ENCODE data around the gene PIBF1. TPM values are rescaled to one million over a fixed set of nuclear protein-coding genes. Genes with fewer than 3 reads are reported as not detected.
A peak's percentile ranks its signal among the peaks of the same experiment; 100 is the strongest.

PIBF1 gene
- total RNA-seq, 1 experiment from 2014 or later = 4.8 TPM

DNA sequence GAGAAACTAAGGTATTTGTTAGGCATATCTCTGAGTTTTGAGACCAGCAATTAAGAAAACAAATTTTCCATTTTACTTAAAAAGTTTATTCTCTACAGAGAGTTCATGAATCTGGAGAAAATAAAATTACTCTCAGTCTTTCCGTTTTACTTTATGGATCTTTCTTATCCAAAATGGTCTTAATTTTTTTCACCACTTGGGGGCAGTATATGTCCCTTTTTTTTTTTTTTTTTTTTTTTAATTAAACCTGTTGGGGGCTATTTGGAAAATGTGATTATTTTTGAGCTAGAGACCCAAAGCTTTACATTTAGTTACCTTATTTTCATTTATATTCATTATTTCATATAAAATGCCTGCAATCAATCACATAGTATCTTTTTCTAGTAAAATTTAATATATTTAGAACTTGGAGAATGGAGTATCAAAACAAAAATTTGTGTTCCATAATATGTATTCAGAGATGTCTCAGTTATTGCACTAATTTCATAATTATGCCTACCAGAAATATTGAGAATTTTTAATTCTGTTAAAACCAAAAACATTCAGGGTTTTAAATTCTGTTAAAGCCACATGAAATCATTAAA, 27.1 kb downstream of the PIBF1 start:
- H3F3A ChIP-seq (ENCODE audit: low read length, unreplicated experiment) = no peaks in the 10 kb centered on the region
- ATAC-seq (no peak), DNase-seq (peak; percentile 41)
- no peaks in the 10 kb centered on the region for H3K79me2 ChIP-seq (ENCODE audit: low read length)
- intact Hi-C loops (cut with micrococcal nuclease) = no loop called here
- no peaks in the 10 kb centered on the region for H3K27me3 ChIP-seq (ENCODE audit: low read length)
- no peak overlapping the region for H2AFZ ChIP-seq (ENCODE audit: low read length)
- H4K20me1 ChIP-seq (ENCODE audit: low read length) = no peaks in the 10 kb centered on the region
- ChIA-PET CTCF (interaction anchor here (0.6 to 0.9 kb wide), 8 partner anchors 10 to 1657 kb away, joined by 3 to 13 read pairs (median 6); no protein-coding TSS in a partner anchor), POLR2A (ENCODE audit: unreplicated experiment) (interaction anchor here (0.5 to 0.7 kb wide), 2 partner anchors 488 to 1006 kb away, joined by 10 to 17 read pairs; no protein-coding TSS in a partner anchor)
- H3K9me2 ChIP-seq (replicated peaks; ENCODE audit: low read length) = no peaks in the 10 kb centered on the region
- H3K36me3 ChIP-seq (ENCODE audit: low read depth, low read length) = no peaks in the 10 kb centered on the region
- H3K27ac ChIP-seq (ENCODE audit: low read length) = peak overlapping the region; percentile 33; the same call in 1 of the 2 replicates
- H3K4me1 ChIP-seq (ENCODE audit: insufficient read depth, low read length) = no peaks in the 10 kb centered on the region
- TF ChIP-seq EZH2phosphoT487 (IDR thresholded peaks at IDR 0.05; ENCODE audit: borderline replicate concordance, low read length) (no peak), EZH2 (IDR thresholded peaks at IDR 0.05; ENCODE audit: low read length, unreplicated experiment) (no peak)
- TF ChIP-seq, protein P1, sequence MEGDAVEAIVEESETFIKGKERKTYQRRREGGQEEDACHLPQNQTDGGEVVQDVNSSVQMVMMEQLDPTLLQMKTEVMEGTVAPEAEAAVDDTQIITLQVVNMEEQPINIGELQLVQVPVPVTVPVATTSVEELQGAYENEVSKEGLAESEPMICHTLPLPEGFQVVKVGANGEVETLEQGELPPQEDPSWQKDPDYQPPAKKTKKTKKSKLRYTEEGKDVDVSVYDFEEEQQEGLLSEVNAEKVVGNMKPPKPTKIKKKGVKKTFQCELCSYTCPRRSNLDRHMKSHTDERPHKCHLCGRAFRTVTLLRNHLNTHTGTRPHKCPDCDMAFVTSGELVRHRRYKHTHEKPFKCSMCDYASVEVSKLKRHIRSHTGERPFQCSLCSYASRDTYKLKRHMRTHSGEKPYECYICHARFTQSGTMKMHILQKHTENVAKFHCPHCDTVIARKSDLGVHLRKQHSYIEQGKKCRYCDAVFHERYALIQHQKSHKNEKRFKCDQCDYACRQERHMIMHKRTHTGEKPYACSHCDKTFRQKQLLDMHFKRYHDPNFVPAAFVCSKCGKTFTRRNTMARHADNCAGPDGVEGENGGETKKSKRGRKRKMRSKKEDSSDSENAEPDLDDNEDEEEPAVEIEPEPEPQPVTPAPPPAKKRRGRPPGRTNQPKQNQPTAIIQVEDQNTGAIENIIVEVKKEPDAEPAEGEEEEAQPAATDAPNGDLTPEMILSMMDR (conservative IDR thresholded peaks at IDR 0.05; ENCODE audit: low read depth, low read length) = peak; percentile 59
- no peaks in the 10 kb centered on the region for H3K9me3 ChIP-seq (ENCODE audit: low read length)
- BruUV-seq (replicated peaks) = no TSS peak
- H3K9ac ChIP-seq (ENCODE audit: low read length) = no peak overlapping the region
- no peak overlapping the region for H3K4me3 ChIP-seq (ENCODE audit: low read length)
- no peak overlapping the region for H3K4me2 ChIP-seq (ENCODE audit: low read length)

DNA sequence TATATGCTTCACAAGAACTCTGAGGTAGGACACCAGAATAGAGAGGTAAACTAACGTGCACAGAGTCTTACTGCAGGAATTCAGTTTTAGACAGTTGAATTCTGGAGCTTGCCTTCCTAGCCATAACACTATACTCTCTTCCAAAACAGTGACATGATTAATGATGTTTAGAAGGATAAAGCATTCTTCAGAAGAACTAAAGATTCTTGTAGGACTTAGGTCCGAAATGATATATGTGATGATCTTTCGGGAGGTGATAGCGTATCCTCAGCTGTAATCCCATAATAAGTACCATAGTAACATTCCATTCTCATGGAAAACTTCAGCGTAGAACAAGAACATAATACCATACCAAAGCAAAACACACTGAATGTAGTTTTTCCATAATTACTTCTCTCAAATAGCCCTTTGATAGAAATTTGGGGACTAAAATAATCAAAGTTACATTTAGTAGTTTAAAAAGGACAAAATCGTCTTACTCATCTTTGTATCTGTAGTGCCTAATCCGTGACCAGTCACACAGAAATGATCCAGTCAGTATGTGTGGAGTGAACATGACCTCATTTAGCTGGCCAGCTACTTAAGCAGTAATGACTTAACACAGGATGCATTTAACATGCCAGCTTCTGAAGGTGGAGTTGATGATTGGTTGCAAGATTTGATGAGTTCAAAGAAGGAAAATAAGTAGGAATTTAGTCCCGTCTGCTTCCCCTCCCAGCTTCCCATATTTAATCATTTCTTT, 38.4 kb downstream of the PIBF1 start:
- Histone ChIP-seq H3F3A (ENCODE audit: low read length, unreplicated experiment) (no peaks in the 10 kb centered on the region), H3K4me3 (ENCODE audit: low read length) (no peak overlapping the region), H3K36me3 (ENCODE audit: low read depth, low read length) (no peaks in the 10 kb centered on the region), H3K27ac (ENCODE audit: low read length) (no peak overlapping the region), H3K9me3 (ENCODE audit: low read length) (no peaks in the 10 kb centered on the region), H3K9ac (ENCODE audit: low read length) (no peak overlapping the region), H4K20me1 (ENCODE audit: low read length) (no peaks in the 10 kb centered on the region), H3K9me2 (replicated peaks; ENCODE audit: low read length) (no peaks in the 10 kb centered on the region), H3K4me1 (ENCODE audit: insufficient read depth, low read length) (no peaks in the 10 kb centered on the region), H3K27me3 (ENCODE audit: low read length) (no peaks in the 10 kb centered on the region), H3K4me2 (ENCODE audit: low read length) (no peak overlapping the region), H3K79me2 (ENCODE audit: low read length) (no peaks in the 10 kb centered on the region), H2AFZ (ENCODE audit: low read length) (no peak overlapping the region)
- intact Hi-C loops (cut with micrococcal nuclease) = no loop called here
- POLR2A ChIA-PET (ENCODE audit: unreplicated experiment) = no interaction called here
- CTCF ChIA-PET = no interaction called here
- DNase-seq (no peak), ATAC-seq (no peak)
- TF ChIP-seq EZH2phosphoT487 (IDR thresholded peaks at IDR 0.05; ENCODE audit: borderline replicate concordance, low read length) (no peak), EZH2 (IDR thresholded peaks at IDR 0.05; ENCODE audit: low read length, unreplicated experiment) (no peak)
- TF ChIP-seq, protein P1 (conservative IDR thresholded peaks at IDR 0.05; ENCODE audit: low read depth, low read length) = no peak
- BruUV-seq (replicated peaks) = no TSS peak

GRCh38 chr13:72820898-72821279, 39.0 kb downstream of the PIBF1 start:
- Histone ChIP-seq H3K9me2 (replicated peaks; ENCODE audit: low read length) (no peaks in the 10 kb centered on the region), H3K4me1 (ENCODE audit: insufficient read depth, low read length) (no peaks in the 10 kb centered on the region), H3K27me3 (ENCODE audit: low read length) (no peaks in the 10 kb centered on the region), H3F3A (ENCODE audit: low read length, unreplicated experiment) (no peaks in the 10 kb centered on the region), H4K20me1 (ENCODE audit: low read length) (no peaks in the 10 kb centered on the region), H3K4me3 (ENCODE audit: low read length) (no peak overlapping the region), H3K4me2 (ENCODE audit: low read length) (no peak overlapping the region), H2AFZ (ENCODE audit: low read length) (no peak overlapping the region), H3K27ac (ENCODE audit: low read length) (no peak overlapping the region), H3K36me3 (ENCODE audit: low read depth, low read length) (no peaks in the 10 kb centered on the region), H3K79me2 (ENCODE audit: low read length) (no peaks in the 10 kb centered on the region), H3K9me3 (ENCODE audit: low read length) (no peaks in the 10 kb centered on the region), H3K9ac (ENCODE audit: low read length) (no peak overlapping the region)
- ATAC-seq = no peak
- BruUV-seq (replicated peaks) = no TSS peak
- DNase-seq = no peak
- intact Hi-C loops (cut with micrococcal nuclease) = no loop called here
- ChIA-PET POLR2A (ENCODE audit: unreplicated experiment) (no interaction called here), CTCF (no interaction called here)
- no peak for TF ChIP-seq EZH2 (IDR thresholded peaks at IDR 0.05; ENCODE audit: low read length, unreplicated experiment)

Measured in PC-3 (cell line).